HG03565 (cell line): ENCODE measurements around the gene RNLS.
"Not testable (repeated sequence)": the region's sequence is repeated elsewhere in the genome, so short reads cannot be mapped to it uniquely, and the experiment has no call there.

Source experiments
- ATAC-seq: cut with Tn5 transposase; IDR thresholded peaks from one replicate; pipeline ENCODE4 v1.9.1; 2021; ENCODE audit warnings: mild to moderate bottlenecking, moderate library complexity; ENCODE audit not compliant: unreplicated experiment

Gene RNLS

GRCh38 chr10:88486816-88487215 is 96.3 kb downstream of the RNLS start:
- ATAC-seq = not testable (repeated sequence)

DNA sequence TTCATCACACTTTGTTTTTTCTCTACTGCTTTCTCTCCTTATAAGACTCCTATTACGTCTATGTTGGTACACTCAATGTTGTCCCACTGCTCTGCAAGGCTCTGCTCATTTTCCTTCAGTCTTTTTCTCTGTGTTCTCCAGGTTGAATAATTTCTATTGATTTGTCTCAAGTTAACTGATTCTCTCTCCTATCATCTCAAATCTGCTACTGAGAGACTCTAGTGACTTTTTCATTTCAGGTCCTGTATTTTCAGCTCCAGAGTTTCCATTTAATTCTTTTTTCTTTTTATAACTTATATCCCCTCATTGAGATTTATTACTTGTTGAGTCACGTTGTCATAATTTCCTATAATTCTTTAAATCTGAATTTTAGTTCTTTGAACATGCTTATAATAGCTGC is 100.9 kb downstream of the RNLS start:
- no peak for ATAC-seq

DNA sequence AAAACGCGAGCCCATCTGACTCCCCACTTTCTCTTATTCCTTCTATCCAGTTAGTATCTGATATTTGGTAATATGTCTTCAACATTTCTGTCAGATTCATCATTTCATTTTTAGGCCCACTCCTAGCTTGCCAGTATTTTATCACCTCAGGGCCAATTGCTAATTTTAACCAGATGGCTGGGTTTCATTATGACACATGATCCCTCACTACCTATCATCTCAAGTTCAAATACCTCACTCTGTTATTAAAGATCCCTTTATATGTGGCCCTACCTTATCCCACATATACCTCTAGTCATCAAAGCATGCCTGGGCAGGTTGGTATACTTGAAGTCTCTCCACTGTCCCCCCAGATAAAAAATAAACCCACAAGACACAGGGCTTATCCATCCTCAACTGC is 104.9 kb downstream of the RNLS start:
- ATAC-seq = no peak

- no peak for ATAC-seq
Observed at GRCh38 chr10:88477343-88478085, 105.6 kb downstream of the RNLS start.

- no peak for ATAC-seq
Observed at GRCh38 chr10:88474884-88475844, 108.0 kb downstream of the RNLS start.

- no peak for ATAC-seq
Observed at GRCh38 chr10:88473989-88474883, 108.9 kb downstream of the RNLS start.

GRCh38 chr10:88472540-88472939 is 110.6 kb downstream of the RNLS start:
- no peak for ATAC-seq

DNA sequence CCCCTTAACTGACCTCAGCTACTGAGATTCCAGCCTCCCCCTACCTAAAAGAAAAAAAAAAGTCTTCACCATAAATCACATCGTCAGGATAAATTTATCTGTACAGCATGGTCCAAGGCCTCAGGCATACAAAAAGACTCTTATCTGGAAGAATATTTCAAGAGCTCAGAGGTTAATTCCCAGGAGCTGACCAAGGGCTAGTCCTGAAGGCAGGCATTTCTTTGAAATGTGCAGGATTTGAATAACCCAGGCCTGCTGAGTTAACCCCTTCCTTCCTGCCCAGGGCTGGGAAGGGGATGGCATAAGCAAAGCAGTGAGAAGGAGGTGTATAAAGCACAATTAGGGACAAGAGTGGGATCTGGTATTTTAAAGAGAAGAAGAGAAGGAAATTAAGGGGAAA is 111.2 kb downstream of the RNLS start:
- no peak for ATAC-seq

DNA sequence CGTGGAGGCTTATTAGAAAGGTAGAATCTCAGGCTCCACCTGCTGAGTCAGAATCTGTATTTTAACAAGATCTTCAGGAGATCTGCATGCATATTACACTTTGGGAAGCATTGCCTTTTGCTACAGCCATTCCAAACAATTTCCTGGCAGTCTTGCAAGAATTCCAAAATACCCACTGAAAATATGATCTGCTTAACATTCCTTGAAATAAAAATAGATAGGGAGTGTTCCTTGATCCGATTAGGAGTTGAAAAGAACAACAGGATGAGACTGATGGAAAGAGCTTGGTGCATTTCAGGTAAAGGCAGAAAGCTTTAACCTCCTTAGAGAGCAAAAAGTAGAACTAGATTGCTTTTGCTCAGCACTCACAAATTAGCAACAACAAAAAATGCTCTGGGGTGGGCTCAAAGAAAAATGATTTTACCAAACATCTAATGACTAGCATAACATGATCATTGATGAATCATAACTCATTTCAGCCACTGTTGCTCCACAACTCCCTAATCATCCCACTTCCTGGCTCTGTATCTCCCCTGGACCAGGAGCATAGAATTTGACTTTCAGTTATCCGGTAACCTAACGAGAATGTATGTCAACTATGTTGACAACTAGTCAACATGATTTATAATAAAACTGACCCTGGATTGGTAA is 115.2 kb downstream of the RNLS start:
- no peak for ATAC-seq

DNA sequence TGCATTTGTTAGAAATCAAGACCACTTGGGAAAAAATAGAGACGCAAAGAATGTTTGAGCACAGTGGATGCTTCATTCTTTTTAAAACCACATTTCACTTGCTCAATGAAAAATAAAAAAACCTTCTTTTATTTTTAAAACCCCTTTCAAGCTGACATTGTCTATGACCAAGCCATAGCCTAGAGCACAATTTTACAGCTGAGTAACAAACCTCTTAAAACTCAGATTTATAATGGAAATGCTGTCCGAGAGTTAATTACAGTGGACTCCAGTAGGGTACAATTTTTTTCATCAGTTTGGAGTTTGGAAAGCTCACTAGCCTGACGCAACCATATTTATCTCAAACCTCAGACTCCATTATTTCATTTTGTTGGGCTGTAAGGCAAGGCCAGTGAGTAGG is 116.3 kb downstream of the RNLS start:
- ATAC-seq = no peak

DNA sequence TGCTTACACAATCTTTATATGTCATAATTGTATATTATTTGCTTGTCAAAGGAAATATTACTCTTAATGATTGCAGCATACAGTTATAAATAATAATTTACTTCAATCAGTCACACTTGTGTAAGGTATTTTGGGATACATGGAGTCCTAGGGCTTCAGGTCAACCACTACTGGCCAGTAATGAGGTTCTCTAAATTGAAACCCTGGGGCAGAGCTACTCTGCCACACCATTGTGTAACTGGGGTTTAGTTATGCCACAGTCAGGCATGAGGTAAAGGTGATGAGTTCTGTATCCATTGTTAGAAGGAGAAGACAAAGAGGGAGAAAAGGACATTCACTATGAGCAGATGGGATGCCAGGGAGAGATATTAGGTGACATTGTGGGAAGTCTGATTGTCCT is 117.4 kb downstream of the RNLS start:
- no peak for ATAC-seq

- no peak for ATAC-seq
Observed at GRCh38 chr10:88463811-88464210, 119.3 kb downstream of the RNLS start.

DNA sequence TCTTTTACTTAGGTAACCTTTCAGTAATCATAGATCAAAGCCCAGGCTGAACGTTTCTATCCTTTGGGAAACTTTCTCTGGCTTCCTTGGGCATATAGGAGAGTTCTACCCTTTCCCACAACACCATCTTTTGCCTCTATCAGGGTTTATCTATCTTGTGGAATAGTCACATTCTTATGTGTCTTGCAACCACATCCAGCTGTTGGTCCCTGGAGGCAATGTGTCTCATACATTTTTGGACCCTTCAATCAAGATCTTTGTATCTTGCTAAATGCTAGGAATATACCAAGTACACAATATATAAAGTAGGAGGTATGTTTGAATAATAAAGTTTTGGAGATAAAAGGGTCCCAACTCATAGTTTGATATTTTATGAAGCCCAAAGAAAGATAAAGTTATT is 121.7 kb downstream of the RNLS start:
- no peak for ATAC-seq

GRCh38 chr10:88459530-88459929 is 123.6 kb downstream of the RNLS start:
- ATAC-seq = no peak

DNA sequence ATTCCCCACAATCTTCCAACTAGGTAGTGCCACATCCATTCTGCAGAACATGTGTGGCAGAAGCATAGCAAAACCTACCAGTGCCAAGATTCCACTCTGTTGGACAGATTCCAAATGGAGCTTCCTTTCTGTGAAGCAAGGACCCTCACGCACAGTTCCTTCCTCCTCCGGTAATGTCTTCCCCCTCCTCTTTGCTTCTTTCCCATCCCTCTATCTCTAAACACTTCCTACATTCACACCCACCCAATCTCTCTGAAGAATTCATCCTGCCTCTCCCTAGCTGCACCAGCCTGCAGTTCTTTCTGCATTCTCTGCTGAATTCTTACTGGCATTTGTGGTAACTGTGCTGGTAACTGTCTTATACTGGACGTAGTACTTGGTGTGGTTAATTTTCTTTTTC is 124.9 kb downstream of the RNLS start:
- ATAC-seq = no peak

- no peak for ATAC-seq
Observed at GRCh38 chr10:88457660-88458059, 125.5 kb downstream of the RNLS start.

GRCh38 chr10:88456730-88457129 is 126.4 kb downstream of the RNLS start:
- no peak for ATAC-seq

DNA sequence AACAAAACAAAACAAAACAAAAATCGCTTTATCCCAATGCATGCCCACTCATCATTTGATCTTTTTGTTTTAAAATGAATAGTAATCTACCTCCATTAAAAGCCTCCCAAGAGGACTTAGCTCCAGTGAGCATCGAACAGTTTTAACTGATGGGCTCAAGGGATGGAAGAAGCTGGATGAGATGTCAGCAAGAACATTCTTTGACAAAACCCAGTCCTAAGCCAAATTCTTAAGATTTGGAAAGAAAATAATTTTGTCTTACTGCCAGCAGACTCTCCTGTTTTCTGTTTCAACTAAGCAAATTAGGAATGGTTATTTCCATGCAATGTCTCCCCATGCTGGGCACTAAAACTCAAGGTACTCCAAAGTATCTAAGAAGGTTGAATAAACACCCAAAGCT is 127.3 kb downstream of the RNLS start:
- ATAC-seq = no peak

DNA sequence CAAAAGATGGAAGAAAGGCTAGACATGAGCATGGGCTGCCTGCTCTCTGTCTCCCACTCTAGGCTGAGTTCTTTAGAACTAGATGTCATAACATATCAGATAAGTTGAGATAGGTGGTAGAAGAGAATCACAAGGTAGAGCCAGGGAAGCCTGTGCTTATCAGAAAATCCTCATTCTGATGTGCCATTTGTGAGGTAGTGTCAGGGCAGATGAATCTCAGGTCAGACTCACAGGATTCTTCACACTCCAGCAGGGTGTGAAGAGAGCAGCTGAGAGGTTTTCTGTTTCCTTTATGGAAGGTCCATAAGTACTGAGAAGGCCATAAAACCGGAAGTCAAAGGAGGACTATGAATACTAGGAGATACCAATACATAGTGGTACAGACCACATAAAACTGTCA is 132.9 kb downstream of the RNLS start:
- ATAC-seq = no peak

DNA sequence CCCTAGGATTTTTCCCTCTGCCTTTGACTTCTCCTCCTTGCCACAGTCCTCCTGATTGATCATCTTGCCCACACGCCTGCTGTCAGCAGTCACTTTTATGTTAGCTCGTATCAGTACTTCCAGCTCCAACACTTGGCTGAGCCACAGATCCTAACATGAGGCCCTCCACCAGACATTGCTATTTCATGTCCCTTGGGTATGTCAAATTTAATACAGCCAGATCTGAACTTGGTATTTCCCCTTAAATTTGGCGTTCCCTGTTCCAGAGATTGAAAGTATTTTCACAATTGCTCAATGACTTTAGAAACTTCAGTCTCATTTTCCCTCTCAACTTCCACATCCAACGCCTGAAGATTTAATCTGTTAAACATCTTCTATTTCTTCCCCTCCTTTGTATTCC is 140.4 kb downstream of the RNLS start:
- no peak for ATAC-seq

GRCh38 chr10:88440541-88440940 is 142.6 kb downstream of the RNLS start:
- no peak for ATAC-seq
